Placental pericyte (primary cell): Measurements from ENCODE around the gene OXCT1. TPM values are rescaled to one million over a fixed set of nuclear protein-coding genes. Genes with fewer than 3 reads are reported as not detected.

ENCODE experiments used
- total RNA-seq: library from RNA; depleted of rRNA; stranded (reverse); fragments of >200 nt; gene quantifications from 2 replicates; pipeline ENCODE4 v1.2.3, GENCODE V29; 2012

Gene OXCT1
- total RNA-seq: 13.3 and 26.8 TPM in 2 replicates

GRCh38 chr5:41869724-41870626, at the start of gene OXCT1:
Gene OXCT1, minus strand, starts transcription at chr5:41870425. Its CDS starts 67 bp downstream, at chr5:41870358.

GRCh38 chr5:41903892-41904799, 33.9 kb upstream of the OXCT1 start, which contains the start of gene RIMOC1:
Gene RIMOC1, plus strand, starts transcription at chr5:41904344. Its CDS starts 24 bp downstream, at chr5:41904368.

Other genes with a start within 250 kb of the OXCT1 start
- gene RIMOC1, start 33.9 kb upstream of the OXCT1 start, total RNA-seq: 27.8 and 30.8 TPM in 2 replicates
- 10.3 and 12.5 TPM in 2 replicates for gene FBXO4, start 54.9 kb upstream of the OXCT1 start, total RNA-seq